Lung microvascular endothelial cell (primary cell): ENCODE measurements around the gene PIGH. TPM values are rescaled to one million over a fixed set of nuclear protein-coding genes. Genes with fewer than 3 reads are reported as not detected.
"Not testable (repeated sequence)": the region's sequence is repeated elsewhere in the genome, so short reads cannot be mapped to it uniquely, and the experiment has no call there.

Experiments
- DNase-seq, 2 donors: peaks; one replicate each; pipeline versions ENCODE4 v3.0.0 to v3.0.0-alpha.2; 2010; ENCODE audit warnings: low read depth in 2 of 2
- total RNA-seq: library from RNA; depleted of rRNA; stranded (reverse); fragments of >200 nt; gene quantifications from 2 replicates; pipeline ENCODE4 v1.2.1, GENCODE V29; 2014

PIGH gene
- total RNA-seq, 1 donor from 2014 or later, result 14.1 TPM

GRCh38 chr14:67609642-67610310 is 9.7 kb upstream of the PIGH start:
- no peak for DNase-seq

GRCh38 chr14:67607646-67608045 is 7.6 kb upstream of the PIGH start:
- DNase-seq, result no peak

- DNase-seq, result no peak
Observed at GRCh38 chr14:67602995-67603545, 3.0 kb upstream of the PIGH start.

GRCh38 chr14:67602076-67602475 is 2.0 kb upstream of the PIGH start:
- DNase-seq, result no peak

DNA sequence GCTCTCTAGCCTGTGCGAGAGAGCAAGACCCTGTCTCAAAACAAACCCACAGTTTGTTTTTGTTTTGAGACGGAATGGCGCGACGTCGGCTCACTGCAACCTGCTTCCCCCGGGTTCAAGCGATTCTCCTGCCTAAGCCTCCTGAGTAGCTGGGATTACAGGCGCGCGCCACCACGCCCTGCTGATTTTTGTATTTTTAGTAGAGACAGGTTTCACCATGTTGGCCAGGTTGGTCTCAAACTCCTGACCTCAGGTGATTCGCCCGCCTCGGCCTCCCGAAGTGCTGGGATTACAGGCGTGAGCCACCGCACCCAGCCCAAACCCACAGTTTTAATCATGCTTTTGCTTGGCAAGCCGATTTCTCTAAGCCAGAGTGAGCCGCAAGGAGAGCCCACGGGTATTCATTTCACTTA is 500 bp upstream of the PIGH start:
- DNase-seq, result not testable (repeated sequence)

DNA sequence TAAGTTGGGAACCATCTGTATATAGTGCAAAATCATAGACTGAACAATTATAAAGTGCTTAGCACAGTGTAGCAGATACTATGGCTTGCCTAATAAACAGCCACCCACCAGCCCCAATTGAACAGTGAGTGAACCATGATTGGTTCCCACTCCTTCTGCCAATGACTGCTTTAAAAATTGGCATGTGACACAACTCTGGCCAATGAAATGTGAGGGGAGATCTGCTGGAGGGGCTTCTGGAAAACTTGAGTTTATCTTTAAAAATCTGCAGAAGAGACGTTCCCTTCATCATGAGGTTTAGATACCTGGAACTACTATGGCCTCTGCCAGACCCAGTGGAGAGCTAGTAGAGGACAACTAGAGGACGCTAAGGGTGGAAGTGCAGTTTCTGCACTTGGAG is 4.7 kb downstream of the PIGH start:
- no peak for DNase-seq

DNA sequence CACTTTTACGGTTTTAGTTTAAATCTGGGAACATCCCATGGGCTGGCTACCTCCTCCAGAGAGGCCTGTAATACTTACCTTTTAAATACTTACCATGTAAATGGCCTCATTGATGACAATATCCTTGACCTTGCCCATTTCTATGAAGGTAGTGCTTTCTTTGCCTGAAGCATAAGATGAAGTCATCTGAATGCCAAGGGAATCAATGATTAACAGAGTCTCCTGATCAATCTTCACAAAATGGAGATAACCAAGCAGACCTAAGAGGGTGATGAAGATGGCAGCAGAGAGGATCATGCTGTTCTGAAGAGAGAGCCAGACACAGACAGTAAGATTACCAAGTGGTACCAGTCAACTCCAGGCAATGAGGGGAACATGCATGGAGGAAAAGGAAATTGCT is 6.4 kb downstream of the PIGH start:
- DNase-seq, result not testable (repeated sequence)

DNA sequence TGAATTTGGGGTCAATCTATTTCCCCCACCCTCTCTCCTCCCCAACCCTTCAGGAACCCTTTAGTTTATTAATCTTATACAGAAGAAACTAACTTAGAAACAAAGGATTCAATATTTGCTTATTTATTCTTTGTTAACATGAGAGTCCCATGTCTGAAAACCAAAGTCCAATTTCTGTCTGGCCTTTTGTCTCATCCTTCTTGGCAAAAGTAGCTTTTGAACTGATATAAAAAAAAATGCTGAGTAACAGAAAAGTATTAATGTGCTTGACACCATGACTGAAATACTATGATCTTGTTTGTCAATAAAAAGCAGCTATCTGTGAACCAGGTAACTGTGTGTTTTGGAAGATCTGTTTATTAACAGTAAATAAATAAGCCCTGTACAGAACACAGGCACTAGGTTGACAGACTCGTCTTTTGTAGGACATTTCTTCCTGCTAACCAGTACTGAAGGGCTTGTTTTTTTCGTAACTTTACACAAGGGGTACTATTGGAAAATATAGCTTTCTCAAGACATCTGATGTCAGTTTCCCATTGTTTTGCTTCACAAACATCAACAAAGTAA is 10.8 kb downstream of the PIGH start:
- no peak for DNase-seq

DNA sequence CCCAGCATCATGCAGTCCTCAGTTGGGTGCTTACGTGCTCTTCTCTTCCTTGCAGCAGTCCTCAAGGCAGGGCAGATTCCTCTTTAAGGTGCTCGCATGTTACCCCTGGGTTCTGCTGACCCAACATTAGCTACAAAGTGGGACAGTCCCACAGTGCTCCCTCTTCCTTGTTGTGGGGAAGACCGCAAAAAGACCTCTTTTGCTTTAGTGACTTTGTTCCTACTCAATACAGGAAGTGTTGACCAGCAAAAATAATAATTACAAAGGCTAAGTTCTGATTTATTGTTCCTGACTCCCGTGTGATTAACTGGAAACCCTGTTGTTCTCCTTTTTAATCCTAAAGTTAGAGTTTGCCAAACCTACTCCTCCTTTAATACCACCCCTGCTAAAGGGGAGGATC is 13.7 kb downstream of the PIGH start:
- no peak for DNase-seq

- no peak for DNase-seq
Observed at GRCh38 chr14:67584978-67585377, 15.1 kb downstream of the PIGH start.

DNA sequence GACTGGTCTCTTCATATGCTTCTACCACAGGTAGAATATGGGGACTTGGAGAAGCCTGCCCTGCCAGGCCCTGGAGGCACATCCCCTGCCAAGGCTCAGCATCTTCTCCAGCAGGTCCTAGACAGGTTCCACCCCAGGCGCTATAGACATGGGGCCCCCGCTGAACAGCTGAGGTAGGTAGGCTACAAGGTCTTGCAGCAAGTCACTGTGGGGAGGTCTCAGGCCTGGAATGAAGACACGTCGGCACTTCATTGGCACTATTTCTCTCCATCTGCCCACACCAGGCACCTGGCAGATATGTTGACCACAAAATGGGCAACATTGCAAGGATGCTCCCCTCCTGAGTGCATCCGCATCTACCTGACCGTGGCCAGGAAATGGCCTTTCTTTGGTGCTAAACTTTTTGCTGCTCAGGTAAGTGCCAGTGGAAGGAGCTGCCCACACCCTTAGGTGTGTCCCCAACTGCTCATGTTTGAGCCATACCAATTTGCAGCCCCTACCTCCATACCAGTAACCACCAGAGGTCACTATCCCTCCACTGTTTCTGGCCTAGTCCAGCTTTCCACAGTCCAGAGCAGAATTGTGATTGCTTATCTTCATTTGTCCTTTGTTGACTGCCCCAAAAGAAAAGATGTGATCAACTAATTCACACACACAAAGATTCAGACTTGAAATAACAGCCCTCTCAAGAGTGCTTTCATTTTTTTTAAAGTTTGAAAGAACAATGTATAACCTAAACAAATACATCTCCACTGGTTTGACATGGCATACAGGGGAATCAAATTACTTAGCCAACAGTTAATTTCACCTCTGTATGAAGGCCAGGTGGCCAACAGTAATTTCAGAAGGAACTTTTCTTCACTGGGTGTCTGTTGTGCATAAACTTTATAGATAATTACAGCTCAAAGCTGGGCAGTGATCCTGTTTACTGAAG is 16.1 kb downstream of the PIGH start:
- peak; percentile 64 to 76 for DNase-seq

DNA sequence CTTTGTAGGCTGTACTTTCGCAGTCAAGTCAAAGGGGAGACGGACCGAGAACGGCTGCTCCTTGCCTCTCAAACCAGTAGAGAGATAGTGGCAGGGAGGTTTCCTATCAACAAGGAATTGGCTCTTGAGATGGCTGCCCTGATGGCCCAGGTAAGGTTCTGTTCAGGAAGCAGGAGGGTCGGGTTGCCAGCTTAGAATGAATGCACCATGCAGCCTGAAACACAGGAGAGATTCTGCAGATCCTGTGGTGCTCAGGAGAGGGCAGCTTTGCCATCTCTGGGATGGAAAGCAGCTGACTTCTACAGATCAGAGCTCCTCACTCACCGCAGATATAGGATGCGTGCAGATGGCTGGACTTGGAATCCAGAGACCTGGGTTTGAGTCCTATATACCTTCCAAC is 18.0 kb downstream of the PIGH start:
- no peak for DNase-seq

GRCh38 chr14:67581643-67582042 is 18.4 kb downstream of the PIGH start:
- DNase-seq, result no peak

DNA sequence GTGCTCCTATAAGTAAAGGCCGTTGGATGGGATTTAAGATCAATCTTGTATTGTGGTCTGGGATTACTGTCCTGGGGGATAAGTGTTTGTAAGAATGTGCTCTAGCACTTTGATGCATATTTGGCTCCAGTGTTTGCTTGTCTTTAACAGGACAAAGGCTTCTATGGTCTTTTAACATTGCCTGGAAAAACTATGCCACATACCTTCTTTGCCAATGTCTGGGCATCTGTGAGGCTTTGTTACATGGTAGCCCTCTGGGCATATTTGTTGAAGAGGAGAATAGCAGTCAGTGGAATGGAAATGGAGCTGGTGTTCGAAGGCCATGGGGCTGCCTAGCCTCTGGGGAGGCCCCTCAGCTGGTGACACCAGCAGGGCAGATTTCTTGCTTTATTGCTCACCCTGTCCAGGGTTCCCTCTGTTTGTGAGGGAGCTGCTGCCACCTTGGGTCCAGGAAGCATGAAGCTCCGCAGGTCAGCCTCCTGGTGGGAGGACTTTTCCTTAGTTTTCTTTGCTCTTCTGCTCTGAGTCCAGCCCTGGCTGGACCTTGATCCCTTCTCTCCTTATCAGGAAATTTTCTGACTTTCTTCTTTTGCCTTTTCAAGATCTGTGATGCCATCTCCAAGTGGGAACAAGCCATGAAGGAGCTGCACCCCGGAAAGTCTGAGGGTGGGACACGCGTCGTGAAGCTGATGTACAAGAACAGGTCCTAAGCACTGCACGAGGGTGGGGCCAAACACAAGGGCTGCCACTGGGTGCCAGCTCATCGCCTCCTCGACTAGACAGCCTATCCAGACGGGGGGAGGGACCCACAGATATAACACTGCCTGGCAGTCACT is 19.5 kb downstream of the PIGH start:
- DNase-seq, result no peak

DNA sequence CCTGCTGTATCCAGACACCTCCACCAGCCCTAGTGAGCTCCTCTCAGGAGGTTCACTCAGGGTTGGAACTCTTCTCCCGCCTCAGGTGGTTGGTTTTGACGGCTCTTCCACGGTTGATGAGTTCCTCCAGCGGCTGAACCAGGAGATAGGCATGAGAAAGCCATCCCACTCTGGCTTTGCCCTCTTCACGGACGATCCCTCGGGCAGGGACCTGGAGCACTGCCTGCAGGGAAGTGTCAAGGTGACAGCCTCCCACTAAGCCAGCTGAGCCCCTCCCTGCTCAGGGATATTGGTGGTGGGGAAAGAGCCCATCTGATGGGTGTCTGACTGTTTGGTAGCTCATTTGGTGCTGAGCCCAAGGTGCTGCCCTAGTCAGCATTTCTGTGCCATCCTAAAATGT is 20.4 kb downstream of the PIGH start:
- no peak for DNase-seq

- no peak for DNase-seq
Observed at GRCh38 chr14:67579040-67579439, 21.0 kb downstream of the PIGH start.

- no peak for DNase-seq
Observed at GRCh38 chr14:67577909-67578749, 21.9 kb downstream of the PIGH start.

- DNase-seq, result no peak
Observed at GRCh38 chr14:67577181-67577808, 22.8 kb downstream of the PIGH start.

GRCh38 chr14:67576216-67576955 is 23.7 kb downstream of the PIGH start:
- no peak for DNase-seq
